Stomach (tissue), 9 donors: Measurements from ENCODE around the gene ELP1. TPM values are rescaled to one million over a fixed set of nuclear protein-coding genes. Genes with fewer than 3 reads are reported as not detected.

ENCODE experiments used
- DNase-seq, 2 donors: peaks; one replicate each; pipeline versions ENCODE4 v3.0.0 to v3.0.0-alpha.2; 2013 to 2019
- H3K27ac ChIP-seq, 5 donors: fragments of 200-600 bp in 4 of 5; sonication (generic) in 4 of 5; one replicate each; pipeline ENCODE4 v1.5.1; 2013 to 2019; ENCODE audit warnings: mild to moderate bottlenecking in 1 of 5, moderate library complexity in 1 of 5
- H3K27me3 ChIP-seq, 3 donors: fragments of 200-600 bp; sonication (generic); one replicate each; pipeline ENCODE4 v1.5.1; 2017 to 2019; ENCODE audit warnings: mixed run types in 1 of 3
- H3K36me3 ChIP-seq, 4 donors: fragments of 200-600 bp; sonication (generic); 1 replicate in 3 of 4; 2 replicates in 1 of 4; pipeline ENCODE4 v1.5.1; 2016 to 2019
- H3K4me1 ChIP-seq, 4 donors: fragments of 200-600 bp; sonication (generic); one replicate each; pipeline ENCODE4 v1.5.1; 2016 to 2019
- H3K4me3 ChIP-seq, 4 donors: fragments of 200-600 bp; sonication (generic) in 3 of 4; one replicate each; pipeline ENCODE4 v1.5.1; 2016 to 2019; ENCODE audit warnings: mild to moderate bottlenecking in 1 of 4
- H3K9me3 ChIP-seq, 4 donors: fragments of 200-600 bp; sonication (generic); one replicate each; pipeline ENCODE4 v1.5.1; 2016 to 2019
- EP300 ChIP-seq: sonication (generic); formaldehyde crosslinking; IDR thresholded peaks from one replicate; pipeline ENCODE4 v1.6.1; 2017; ENCODE audit warnings: antibody characterized with exemption
- POLR2A ChIP-seq, 4 donors: fragments of 450-650 bp; IDR thresholded peaks; one replicate each; pipeline ENCODE4 v1.6.1; 2016; ENCODE audit warnings: antibody characterized with exemption in 4 of 4, control low read depth in 2 of 4, mild to moderate bottlenecking in 1 of 4, moderate library complexity in 1 of 4
- POLR2AphosphoS5 ChIP-seq, 3 donors: sonication (generic); formaldehyde crosslinking; IDR thresholded peaks; one replicate each; pipeline ENCODE4 v1.6.1; 2016; ENCODE audit warnings: antibody characterized with exemption in 3 of 3
- WGBS, 5 donors: extraction: QIAGEN DNeasy Blood & Tissue Kit in 3 of 5; methylation state at CpG; one replicate each; pipeline versions ENCODE4 v1.1.5 to v1.1.7; 2013 to 2018; 5-methylcytosine and 5-hydroxymethylcytosine counted together
- intact Hi-C: fragments of 100-400 bp; cut with DNase I; formaldehyde crosslinking; loops from one replicate; pipeline ENCODE4 v1.15.1; 2023; ENCODE audit warnings: low total_unique reads
- polyA plus RNA-seq, 3 donors: library from polyadenylated mRNA; stranded (reverse); fragments of 200-250 nt; gene quantifications; one replicate each; pipeline ENCODE4 v1.2.3, GENCODE V29; 2013
- total RNA-seq, 5 donors: library from RNA; depleted of rRNA; stranded (reverse); fragments of >200 nt; gene quantifications; one replicate each; pipeline versions ENCODE4 v1.1.0 to v1.2.3, GENCODE V29; 2014 to 2016
- TF ChIP-seq, protein P1 (sequence below), 7 experiments: fragments of 450-650 bp in 4 of 7; fragments of 200-600 bp in 3 of 7; sonication (generic) in 3 of 7; IDR thresholded peaks; one replicate each; pipeline ENCODE4 v1.5.1; 2016 to 2019; ENCODE audit warnings: antibody characterized with exemption in 7 of 7, control low read depth in 2 of 7, mild to moderate bottlenecking in 1 of 7
- donor health status: healthy with polysubstance abuse.
- donor health status: Bipolar disorder and iron deficiency.
- donor health status: healthy.

The ELP1 gene
- total and polyA plus RNA-seq, 8 donors = 6.0 to 47.3 (median 19.0) TPM

DNA sequence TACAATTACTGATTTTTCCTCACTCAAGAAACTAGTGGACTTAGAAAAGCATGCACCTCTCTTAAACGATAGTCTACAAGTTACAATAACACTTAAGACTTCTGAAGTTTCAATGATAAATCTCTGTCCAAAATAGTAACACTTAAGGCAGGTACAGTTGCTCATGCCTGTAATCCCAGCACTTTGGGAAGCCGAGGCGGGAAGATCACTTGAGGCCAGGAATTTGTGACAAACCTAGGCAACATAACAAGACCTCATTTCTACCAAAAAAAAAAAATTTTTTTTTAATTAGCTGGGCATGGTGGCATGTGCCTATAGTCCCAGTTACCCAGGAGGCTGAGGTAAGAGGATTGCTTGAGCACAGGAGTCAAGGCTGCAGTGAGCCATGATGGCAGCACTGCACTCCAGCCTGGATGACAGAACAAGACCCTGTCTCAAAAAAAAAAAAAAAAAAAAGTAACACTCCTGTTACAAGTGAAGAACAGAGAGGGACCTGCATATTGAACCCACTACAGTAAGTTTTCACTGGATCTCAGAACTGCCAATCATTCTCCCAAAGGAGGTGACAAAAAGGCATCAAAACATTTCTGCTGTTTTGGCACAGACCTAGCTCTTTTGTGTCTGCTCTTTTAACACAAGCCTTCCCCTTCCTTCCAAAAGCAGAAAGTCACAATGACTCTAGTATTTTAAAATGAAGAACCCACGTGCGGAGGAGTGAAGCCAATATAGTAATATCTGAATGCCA lies 3.8 kb upstream of the ELP1 start:
- intact Hi-C loops = no loop called here
- peaks cover 12 to 24% (median 19%) of the 10 kb centered on the region in 4 donors for H3K4me1 ChIP-seq
- TF ChIP-seq EP300 (no peak), POLR2AphosphoS5 (IDR thresholded peaks at IDR 0.05) (no peak), POLR2A (IDR thresholded peaks at IDR 0.05) (no peak)
- TF ChIP-seq, protein P1, sequence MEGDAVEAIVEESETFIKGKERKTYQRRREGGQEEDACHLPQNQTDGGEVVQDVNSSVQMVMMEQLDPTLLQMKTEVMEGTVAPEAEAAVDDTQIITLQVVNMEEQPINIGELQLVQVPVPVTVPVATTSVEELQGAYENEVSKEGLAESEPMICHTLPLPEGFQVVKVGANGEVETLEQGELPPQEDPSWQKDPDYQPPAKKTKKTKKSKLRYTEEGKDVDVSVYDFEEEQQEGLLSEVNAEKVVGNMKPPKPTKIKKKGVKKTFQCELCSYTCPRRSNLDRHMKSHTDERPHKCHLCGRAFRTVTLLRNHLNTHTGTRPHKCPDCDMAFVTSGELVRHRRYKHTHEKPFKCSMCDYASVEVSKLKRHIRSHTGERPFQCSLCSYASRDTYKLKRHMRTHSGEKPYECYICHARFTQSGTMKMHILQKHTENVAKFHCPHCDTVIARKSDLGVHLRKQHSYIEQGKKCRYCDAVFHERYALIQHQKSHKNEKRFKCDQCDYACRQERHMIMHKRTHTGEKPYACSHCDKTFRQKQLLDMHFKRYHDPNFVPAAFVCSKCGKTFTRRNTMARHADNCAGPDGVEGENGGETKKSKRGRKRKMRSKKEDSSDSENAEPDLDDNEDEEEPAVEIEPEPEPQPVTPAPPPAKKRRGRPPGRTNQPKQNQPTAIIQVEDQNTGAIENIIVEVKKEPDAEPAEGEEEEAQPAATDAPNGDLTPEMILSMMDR (IDR thresholded peaks at IDR 0.05) = no peak
- peaks cover 0 to 45% (median 30%) of the 10 kb centered on the region in 4 donors for H3K36me3 ChIP-seq
- no peaks in the 10 kb centered on the region for H3K9me3 ChIP-seq
- no peak overlapping the region for H3K27ac ChIP-seq
- DNase-seq = no peak
- no peaks in the 10 kb centered on the region for H3K27me3 ChIP-seq
- 86 to 92% (median 90%) methylated on average over 5 of the region's 5 CpGs for WGBS, 5 donors
- no peak overlapping the region for H3K4me3 ChIP-seq

DNA sequence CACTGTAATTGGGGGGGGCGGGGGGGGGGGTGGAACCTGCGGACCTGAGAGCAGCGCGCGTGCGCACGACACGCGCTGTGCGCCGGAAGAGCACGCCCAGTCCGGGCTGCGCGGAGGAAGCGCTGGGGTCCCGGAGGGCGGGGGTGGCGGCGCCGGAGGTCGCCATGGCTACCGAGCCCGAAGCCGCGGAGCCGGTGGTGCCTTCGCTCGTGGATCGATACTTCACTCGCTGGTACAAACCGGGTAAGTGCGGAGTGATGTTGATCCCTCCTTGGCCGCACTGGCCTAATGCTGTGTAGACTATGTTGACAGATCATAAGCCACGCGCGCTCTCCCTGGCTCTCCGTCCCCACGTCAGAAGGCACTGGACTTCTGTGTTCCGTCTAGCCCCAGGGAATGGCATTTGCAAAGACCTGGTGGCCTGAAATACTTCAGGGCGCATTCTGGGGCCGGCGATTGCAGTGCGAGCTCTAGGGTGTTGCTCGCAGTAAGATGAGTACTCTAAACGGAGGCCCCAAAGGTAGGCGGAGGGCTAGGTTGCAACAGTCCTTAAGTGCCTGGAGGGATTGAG lies 484 bp upstream of the ELP1 start, which contains the start of gene ABITRAM:
ABITRAM (plus strand) TSS at position 78 of the 571 bp plus-strand sequence; CDS start at position 165, 87 bp downstream.
- Histone ChIP-seq H3K9me3 (no peaks in the 10 kb centered on the region), H3K36me3 (peaks cover 0 to 27% (median 19%) of the 10 kb centered on the region in 4 donors), H3K4me1 (peaks cover 19 to 40% (median 27%) of the 10 kb centered on the region in 4 donors), H3K27me3 (no peaks in the 10 kb centered on the region), H3K27ac (peak within 1 kb of the TSS; percentile 90 to 95 (median 93)), H3K4me3 (peak within 1 kb of the TSS; percentile 83 to 92 (median 88))
- WGBS, 5 donors = 0 to 1% (median 1%) methylated on average over 15 to 47 of the region's 47 CpGs
- intact Hi-C loops = no loop called here
- DNase-seq = peak; percentile 75 to 97
- TF ChIP-seq POLR2A (IDR thresholded peaks at IDR 0.05) (no peak), POLR2AphosphoS5 (IDR thresholded peaks at IDR 0.05) (peak; percentile 1 to 17 (median 6)), EP300 (no peak)
- TF ChIP-seq, protein P1 (IDR thresholded peaks at IDR 0.05) = no peak

DNA sequence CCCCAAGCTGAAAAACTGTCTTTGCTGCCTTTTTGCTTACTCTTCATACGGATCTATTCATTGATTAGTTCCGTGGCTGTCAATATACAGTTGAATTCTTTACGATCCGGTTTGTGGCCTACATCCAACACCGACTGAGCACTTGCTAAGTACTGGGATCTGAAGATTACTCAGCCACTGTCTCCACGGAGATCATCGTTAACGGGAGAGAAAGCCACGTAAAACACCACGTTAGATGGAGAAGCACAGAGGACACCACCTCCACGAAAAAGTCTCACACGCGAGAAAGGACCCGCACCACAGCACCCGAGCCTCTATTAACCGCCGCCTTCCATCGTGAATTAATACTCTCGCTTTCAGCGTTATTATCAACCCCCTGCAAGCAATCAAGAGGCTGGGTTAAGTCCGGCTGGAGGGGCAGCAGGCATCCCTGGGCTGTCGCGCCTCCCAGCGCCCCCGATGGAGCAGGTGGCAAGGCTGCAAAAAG lies 650 bp downstream of the ELP1 start:
- intact Hi-C loops = no loop called here
- Histone ChIP-seq H3K27me3 (no peaks in the 10 kb centered on the region), H3K4me1 (peaks cover 19 to 40% (median 27%) of the 10 kb centered on the region in 4 donors), H3K4me3 (peak overlapping the region; percentile 83 to 92 (median 88)), H3K9me3 (no peaks in the 10 kb centered on the region), H3K36me3 (peaks cover 4 to 27% (median 23%) of the 10 kb centered on the region in 4 donors), H3K27ac (peak overlapping the region; percentile 90 to 95 (median 93))
- no peak for TF ChIP-seq EP300
- 1% methylated on average over 25 of the region's 25 CpGs for WGBS, 5 donors
- no peak for DNase-seq

DNA sequence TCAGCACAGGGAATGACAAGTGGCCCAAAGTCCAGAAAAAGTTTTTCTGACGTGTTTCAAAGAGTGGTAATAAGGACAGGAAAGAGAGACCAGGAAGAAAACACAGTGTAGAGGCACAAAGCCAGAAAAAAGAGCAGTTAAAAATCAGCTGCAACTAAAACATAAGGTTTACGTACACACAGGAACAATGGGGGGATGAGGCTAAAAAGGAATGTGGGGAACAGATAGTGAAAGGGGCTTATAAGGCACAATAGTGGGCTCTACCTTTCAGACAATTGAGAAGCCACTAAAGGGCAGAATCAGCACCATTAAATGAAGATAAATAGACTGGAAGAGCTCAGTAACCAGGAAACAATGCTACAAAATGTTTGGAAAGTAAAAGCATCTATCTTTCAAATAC lies 5.5 kb downstream of the ELP1 start:
- Histone ChIP-seq H3K9me3 (no peaks in the 10 kb centered on the region), H3K27me3 (no peaks in the 10 kb centered on the region), H3K4me1 (peaks cover 10 to 23% (median 16%) of the 10 kb centered on the region in 4 donors), H3K27ac (no peak overlapping the region), H3K36me3 (peaks cover 35 to 70% (median 68%) of the 10 kb centered on the region in 4 donors), H3K4me3 (no peak overlapping the region)
- WGBS, 5 donors = 82 to 94% (median 86%) methylated on average over 2 of the region's 2 CpGs
- intact Hi-C loops = no loop called here
- no peak for TF ChIP-seq POLR2AphosphoS5 (IDR thresholded peaks at IDR 0.05)
- no peak for TF ChIP-seq POLR2A (IDR thresholded peaks at IDR 0.05)
- TF ChIP-seq EP300 = no peak
- TF ChIP-seq, protein P1 (IDR thresholded peaks at IDR 0.05) = no peak
- no peak for DNase-seq
